Measurements from ENCODE around the gene ATP1B2.

The ATP1B2 gene

GRCh38 chr17:7685533-7686221 is 35.0 kb downstream of the ATP1B2 start:
- H3K4me3 Mint-ChIP-seq, result peak overlapping the region; percentile 90
- H3K27me3 Mint-ChIP-seq, result no peaks in the 10 kb centered on the region
- no peaks in the 10 kb centered on the region for H3K9me3 Mint-ChIP-seq
- peaks cover 41% of the 10 kb centered on the region for H3K4me1 Mint-ChIP-seq (ENCODE audit: low read depth)
- H3K36me3 Mint-ChIP-seq (ENCODE audit: low read depth), result peaks cover 71% of the 10 kb centered on the region
- peak; percentile 91 for DNase-seq
- peak overlapping the region; percentile 98 for H3K27ac Mint-ChIP-seq

- H3K4me1 Mint-ChIP-seq (ENCODE audit: low read depth), result peaks cover 41% of the 10 kb centered on the region
- peak overlapping the region; percentile 90 for H3K4me3 Mint-ChIP-seq
Observed at GRCh38 chr17:7686222-7687071, 35.7 kb downstream of the ATP1B2 start.

GRCh38 chr17:7687072-7687907 is 36.6 kb downstream of the ATP1B2 start, which contains the start of gene TP53:
Gene TP53, minus strand, starts transcription at chr17:7687490. Its CDS starts 10,896 bp downstream, at chr17:7676594.
- Mint-ChIP-seq H3K4me1 (ENCODE audit: low read depth) (peaks cover 41% of the 10 kb centered on the region), H3K27me3 (no peaks in the 10 kb centered on the region)

More at GRCh38 chr17:7686222-7687071, 35.7 kb downstream of the ATP1B2 start:
- H3K36me3 Mint-ChIP-seq (ENCODE audit: low read depth), result peaks cover 78% of the 10 kb centered on the region
- H3K27ac Mint-ChIP-seq, result peak overlapping the region; percentile 98
- H3K9me3 Mint-ChIP-seq, result no peaks in the 10 kb centered on the region
- no peaks in the 10 kb centered on the region for H3K27me3 Mint-ChIP-seq
- DNase-seq, result peak; percentile 84

GRCh38 chr17:7687908-7688807 is 37.4 kb downstream of the ATP1B2 start, which contains the start of gene WRAP53:
Gene WRAP53, plus strand, starts transcription at chr17:7688477. Its CDS starts 172 bp downstream, at chr17:7688649.
- H3K27me3 Mint-ChIP-seq, result no peaks in the 10 kb centered on the region
- peak within 1 kb of the TSS; percentile 98 for H3K27ac Mint-ChIP-seq
- peaks cover 85% of the 10 kb centered on the region for H3K36me3 Mint-ChIP-seq (ENCODE audit: low read depth)
- peak; percentile 97 for DNase-seq
- H3K4me1 Mint-ChIP-seq (ENCODE audit: low read depth), result peaks cover 39% of the 10 kb centered on the region
- H3K4me3 Mint-ChIP-seq, result peak within 1 kb of the TSS; percentile 90
- H3K9me3 Mint-ChIP-seq, result no peaks in the 10 kb centered on the region

More at GRCh38 chr17:7687072-7687907, 36.6 kb downstream of the ATP1B2 start, which contains the start of gene TP53:
- Mint-ChIP-seq H3K9me3 (no peaks in the 10 kb centered on the region), H3K36me3 (ENCODE audit: low read depth) (peaks cover 82% of the 10 kb centered on the region), H3K4me3 (peak within 1 kb of the TSS; percentile 90), H3K27ac (peak within 1 kb of the TSS; percentile 98)
- peak; percentile 91 for DNase-seq

- Mint-ChIP-seq H3K36me3 (ENCODE audit: low read depth) (peaks cover 85% of the 10 kb centered on the region), H3K9me3 (no peaks in the 10 kb centered on the region), H3K4me1 (ENCODE audit: low read depth) (peaks cover 36% of the 10 kb centered on the region), H3K27me3 (no peaks in the 10 kb centered on the region), H3K4me3 (peak overlapping the region; percentile 90), H3K27ac (peak overlapping the region; percentile 98)
- no peak for DNase-seq
Observed at GRCh38 chr17:7688808-7689316, 38.1 kb downstream of the ATP1B2 start.

GRCh38 chr17:7695586-7695985 is 44.9 kb downstream of the ATP1B2 start:
- Mint-ChIP-seq H3K4me1 (ENCODE audit: low read depth) (peaks cover 3% of the 10 kb centered on the region), H3K27ac (no peak overlapping the region), H3K9me3 (no peaks in the 10 kb centered on the region), H3K27me3 (no peaks in the 10 kb centered on the region), H3K4me3 (no peak overlapping the region), H3K36me3 (ENCODE audit: low read depth) (peaks cover 71% of the 10 kb centered on the region)
- no peak for DNase-seq

GRCh38 chr17:7697828-7698588 is 47.3 kb downstream of the ATP1B2 start:
- H3K36me3 Mint-ChIP-seq (ENCODE audit: low read depth), result peaks cover 73% of the 10 kb centered on the region
- H3K27me3 Mint-ChIP-seq, result peaks cover 3% of the 10 kb centered on the region
- no peak for DNase-seq
- H3K4me3 Mint-ChIP-seq, result no peak overlapping the region
- peaks cover 1% of the 10 kb centered on the region for H3K4me1 Mint-ChIP-seq (ENCODE audit: low read depth)
- H3K9me3 Mint-ChIP-seq, result no peaks in the 10 kb centered on the region
- no peak overlapping the region for H3K27ac Mint-ChIP-seq

GRCh38 chr17:7700510-7700909 is 49.8 kb downstream of the ATP1B2 start:
- peaks cover 63% of the 10 kb centered on the region for H3K36me3 Mint-ChIP-seq (ENCODE audit: low read depth)
- no peak overlapping the region for H3K4me3 Mint-ChIP-seq
- H3K27ac Mint-ChIP-seq, result no peak overlapping the region
- DNase-seq, result no peak
- no peaks in the 10 kb centered on the region for H3K9me3 Mint-ChIP-seq
- peaks cover 14% of the 10 kb centered on the region for H3K4me1 Mint-ChIP-seq (ENCODE audit: low read depth)
- peaks cover 19% of the 10 kb centered on the region for H3K27me3 Mint-ChIP-seq

- H3K4me3 Mint-ChIP-seq, result no peak overlapping the region
- peaks cover 31% of the 10 kb centered on the region for H3K27me3 Mint-ChIP-seq
- peaks cover 53% of the 10 kb centered on the region for H3K36me3 Mint-ChIP-seq (ENCODE audit: low read depth)
- no peaks in the 10 kb centered on the region for H3K9me3 Mint-ChIP-seq
- H3K4me1 Mint-ChIP-seq (ENCODE audit: low read depth), result peaks cover 22% of the 10 kb centered on the region
- no peak for DNase-seq
- H3K27ac Mint-ChIP-seq, result no peak overlapping the region
Observed at GRCh38 chr17:7701681-7702080, 51.0 kb downstream of the ATP1B2 start.

GRCh38 chr17:7702776-7703175 is 52.0 kb downstream of the ATP1B2 start:
- Mint-ChIP-seq H3K27me3 (peaks cover 42% of the 10 kb centered on the region), H3K4me3 (no peak overlapping the region), H3K4me1 (ENCODE audit: low read depth) (peaks cover 22% of the 10 kb centered on the region), H3K9me3 (no peaks in the 10 kb centered on the region), H3K36me3 (ENCODE audit: low read depth) (peaks cover 47% of the 10 kb centered on the region), H3K27ac (no peak overlapping the region)
- no peak for DNase-seq

- H3K4me3 Mint-ChIP-seq, result peak overlapping the region; percentile 62
- no peak for DNase-seq
- no peaks in the 10 kb centered on the region for H3K9me3 Mint-ChIP-seq
- peaks cover 40% of the 10 kb centered on the region for H3K36me3 Mint-ChIP-seq (ENCODE audit: low read depth)
- H3K27ac Mint-ChIP-seq, result no peak overlapping the region
- peaks cover 51% of the 10 kb centered on the region for H3K27me3 Mint-ChIP-seq
- H3K4me1 Mint-ChIP-seq (ENCODE audit: low read depth), result peaks cover 22% of the 10 kb centered on the region
Observed at GRCh38 chr17:7703584-7704479, 53.1 kb downstream of the ATP1B2 start.
